T-helper 1 cell treated with Interleukin-12 subunit alpha and Interleukin-12 subunit beta and Interleukin-4 antibody, amounts not matched to agents 30 ng/mL and 1 ng/mL, for 36 hours (primary cell): Measurements from ENCODE around the gene PACS2. TPM values are rescaled to one million over a fixed set of nuclear protein-coding genes. Genes with fewer than 3 reads are reported as not detected.

Source experiments
- intact Hi-C: fragments of 100-400 bp; cut with micrococcal nuclease; formaldehyde crosslinking; loops from one replicate; pipeline ENCODE4 v1.15.1; 2024
- total RNA-seq: library from RNA; stranded (reverse); gene quantifications from 2 replicates; pipeline ENCODE4 v1.2.3, GENCODE V29; 2022

PACS2 gene
- total RNA-seq, 1 donor from 2014 or later, result 35.8 TPM

GRCh38 chr14:105436891-105437722 lies 122.6 kb downstream of the PACS2 start:
- intact Hi-C loops, result no loop called here

GRCh38 chr14:105437723-105438500 lies 123.4 kb downstream of the PACS2 start:
- intact Hi-C loops, result no loop called here

- intact Hi-C loops, result no loop called here
These were observed 124.6 kb downstream of the PACS2 start for GRCh38 chr14:105439179-105439578.

- intact Hi-C loops, result no loop called here
These were observed 125.4 kb downstream of the PACS2 start for GRCh38 chr14:105439710-105440553.

GRCh38 chr14:105440554-105440900 lies 126.0 kb downstream of the PACS2 start:
- intact Hi-C loops, result no loop called here

- intact Hi-C loops, result no loop called here
These were observed 126.4 kb downstream of the PACS2 start for GRCh38 chr14:105440992-105441391.

GRCh38 chr14:105442125-105442524 lies 127.6 kb downstream of the PACS2 start:
- intact Hi-C loops, result no loop called here

- intact Hi-C loops, result no loop called here
These were observed 128.3 kb downstream of the PACS2 start for GRCh38 chr14:105442834-105443233.

- intact Hi-C loops, result no loop called here
These were observed 130.3 kb downstream of the PACS2 start for GRCh38 chr14:105444859-105445258.

- intact Hi-C loops, result no loop called here
These were observed 130.7 kb downstream of the PACS2 start for GRCh38 chr14:105445290-105445689.

- intact Hi-C loops, result no loop called here
These were observed 131.6 kb downstream of the PACS2 start for GRCh38 chr14:105445901-105446845.

GRCh38 chr14:105446971-105447370 lies 132.4 kb downstream of the PACS2 start:
- intact Hi-C loops, result no loop called here

Other genes starting within 250 kb of the PACS2 start
- gene GPR132, start 249.3 kb upstream of the PACS2 start, total RNA-seq, result 48.6 and 48.8 TPM in 2 replicates
- 7.2 and 7.9 TPM in 2 replicates for gene JAG2, start 146.0 kb upstream of the PACS2 start, total RNA-seq
- 34.0 and 35.8 TPM in 2 replicates for gene NUDT14, start 133.4 kb upstream of the PACS2 start, total RNA-seq
- 39.7 and 39.9 TPM in 2 replicates for gene BTBD6, start 66.2 kb upstream of the PACS2 start, total RNA-seq
- gene BRF1, start 13.7 kb upstream of the PACS2 start, total RNA-seq, result 49.4 and 50.6 TPM in 2 replicates
- 4.3 and 4.5 TPM in 2 replicates for gene TEX22, start 83.8 kb downstream of the PACS2 start, total RNA-seq
- 129 and 138 TPM in 2 replicates for gene MTA1, start 105.1 kb downstream of the PACS2 start, total RNA-seq
- 0.71 and 0.78 TPM in 2 replicates for gene CRIP2, start 160.1 kb downstream of the PACS2 start, total RNA-seq
- gene CRIP1, start 172.1 kb downstream of the PACS2 start, total RNA-seq, result 220 and 231 TPM in 2 replicates
- gene TEDC1, start 176.5 kb downstream of the PACS2 start, total RNA-seq, result 31.9 and 35.9 TPM in 2 replicates
- 4.2 TPM in 2 replicates for gene TMEM121, start 211.8 kb downstream of the PACS2 start, total RNA-seq